Uterus (tissue), 4 donors: Measurements from ENCODE around the gene GPER1. TPM values are rescaled to one million over a fixed set of nuclear protein-coding genes. Genes with fewer than 3 reads are reported as not detected.
"Not testable (repeated sequence)": the region's sequence is repeated elsewhere in the genome, so short reads cannot be mapped to it uniquely, and the experiment has no call there.

ENCODE experiments used
- DNase-seq, 2 donors: peaks; one replicate each; pipeline ENCODE4 v3.0.0-alpha.2; 2019 to 2020
- H3K27ac ChIP-seq, 2 donors: fragments of 200-600 bp; sonication (generic); 1 replicate in 1 of 2; 2 replicates in 1 of 2; pipeline ENCODE4 v1.5.1; 2016 to 2018
- H3K27me3 ChIP-seq, 2 donors: fragments of 200-600 bp; sonication (generic); one replicate each; pipeline ENCODE4 v1.5.1; 2018 to 2019; ENCODE audit warnings: control low read depth in 1 of 2
- H3K36me3 ChIP-seq, 2 donors: fragments of 200-600 bp; sonication (generic); one replicate each; pipeline ENCODE4 v1.5.1; 2019; ENCODE audit warnings: control low read depth in 1 of 2
- H3K4me1 ChIP-seq, 2 donors: fragments of 200-600 bp; sonication (generic); one replicate each; pipeline ENCODE4 v1.5.1; 2018 to 2019; ENCODE audit warnings: control low read depth in 1 of 2
- H3K4me3 ChIP-seq, 2 donors: fragments of 200-600 bp; sonication (generic); 1 replicate in 1 of 2; 2 replicates in 1 of 2; pipeline ENCODE4 v1.5.1; 2018 to 2019; ENCODE audit warnings: mild to moderate bottlenecking in 1 of 2
- H3K9me3 ChIP-seq, 2 donors: fragments of 200-600 bp; sonication (generic); one replicate each; pipeline ENCODE4 v1.5.1; 2019; ENCODE audit warnings: control low read depth in 1 of 2
- CTCF ChIP-seq, 4 experiments: fragments of 200-600 bp in 2 of 4; fragments of 450-650 bp in 2 of 4; sonication (generic) in 2 of 4; IDR thresholded peaks; one replicate each; pipeline ENCODE4 v1.5.1; 2016 to 2019; ENCODE audit warnings: antibody characterized with exemption in 4 of 4, mild to moderate bottlenecking in 2 of 4, moderate library complexity in 1 of 4
- POLR2A ChIP-seq, 2 donors: fragments of 450-650 bp; IDR thresholded peaks; one replicate each; pipeline ENCODE4 v1.6.1; 2016; ENCODE audit warnings: antibody characterized with exemption in 2 of 2, mild to moderate bottlenecking in 1 of 2, moderate library complexity in 1 of 2
- intact Hi-C: fragments of 100-400 bp; cut with DNase I; formaldehyde crosslinking; loops from one replicate; pipeline ENCODE4 v1.15.1; 2023; ENCODE audit warnings: low total_unique reads
- total RNA-seq, 4 donors: library from RNA; depleted of rRNA in 3 of 4; stranded (reverse); fragments of >200 nt in 3 of 4; gene quantifications; one replicate each; pipeline versions ENCODE4 v1.1.0 to v1.2.4, GENCODE V29; 2014 to 2023
- donor health status: DM: yes; HTN: yes; CAD: no.

GPER1 gene
- total RNA-seq, 4 donors from 2014 or later, result 1.3 to 10.6 (median 5.0) TPM

GRCh38 chr7:1113548-1113885 lies 25.6 kb downstream of the GPER1 start:
- intact Hi-C loops, result no loop called here
- no peak for TF ChIP-seq CTCF (IDR thresholded peaks at IDR 0.05)
- no peak for TF ChIP-seq POLR2A (IDR thresholded peaks at IDR 0.05)
- no peak overlapping the region for H3K27ac ChIP-seq
- no peaks in the 10 kb centered on the region for H3K36me3 ChIP-seq
- DNase-seq, result no peak
- no peaks in the 10 kb centered on the region for H3K4me1 ChIP-seq
- H3K27me3 ChIP-seq, result no peaks in the 10 kb centered on the region
- H3K4me3 ChIP-seq, result no peak overlapping the region
- H3K9me3 ChIP-seq, result no peaks in the 10 kb centered on the region

GRCh38 chr7:1114088-1114487 lies 26.2 kb downstream of the GPER1 start:
- H3K4me1 ChIP-seq, result no peaks in the 10 kb centered on the region
- no peak overlapping the region for H3K27ac ChIP-seq
- intact Hi-C loops, result no loop called here
- no peak overlapping the region for H3K4me3 ChIP-seq
- no peaks in the 10 kb centered on the region for H3K9me3 ChIP-seq
- H3K36me3 ChIP-seq, result no peaks in the 10 kb centered on the region
- TF ChIP-seq CTCF (IDR thresholded peaks at IDR 0.05) (no peak), POLR2A (IDR thresholded peaks at IDR 0.05) (no peak)
- no peaks in the 10 kb centered on the region for H3K27me3 ChIP-seq
- DNase-seq, result no peak

- no peak overlapping the region for H3K4me3 ChIP-seq
- intact Hi-C loops, result no loop called here
- DNase-seq, result no peak
- H3K27ac ChIP-seq, result no peak overlapping the region
- no peaks in the 10 kb centered on the region for H3K4me1 ChIP-seq
- no peaks in the 10 kb centered on the region for H3K36me3 ChIP-seq
- no peaks in the 10 kb centered on the region for H3K27me3 ChIP-seq
- TF ChIP-seq CTCF (IDR thresholded peaks at IDR 0.05) (no peak), POLR2A (IDR thresholded peaks at IDR 0.05) (no peak)
- H3K9me3 ChIP-seq, result no peaks in the 10 kb centered on the region
These were observed 26.6 kb downstream of the GPER1 start for GRCh38 chr7:1114505-1114904.

GRCh38 chr7:1115171-1116045 lies 27.5 kb downstream of the GPER1 start:
- H3K36me3 ChIP-seq, H3K27ac ChIP-seq, H3K9me3 ChIP-seq, DNase-seq, H3K4me1 ChIP-seq, H3K4me3 ChIP-seq, intact Hi-C loops, H3K27me3 ChIP-seq: not testable (repeated sequence)

DNA sequence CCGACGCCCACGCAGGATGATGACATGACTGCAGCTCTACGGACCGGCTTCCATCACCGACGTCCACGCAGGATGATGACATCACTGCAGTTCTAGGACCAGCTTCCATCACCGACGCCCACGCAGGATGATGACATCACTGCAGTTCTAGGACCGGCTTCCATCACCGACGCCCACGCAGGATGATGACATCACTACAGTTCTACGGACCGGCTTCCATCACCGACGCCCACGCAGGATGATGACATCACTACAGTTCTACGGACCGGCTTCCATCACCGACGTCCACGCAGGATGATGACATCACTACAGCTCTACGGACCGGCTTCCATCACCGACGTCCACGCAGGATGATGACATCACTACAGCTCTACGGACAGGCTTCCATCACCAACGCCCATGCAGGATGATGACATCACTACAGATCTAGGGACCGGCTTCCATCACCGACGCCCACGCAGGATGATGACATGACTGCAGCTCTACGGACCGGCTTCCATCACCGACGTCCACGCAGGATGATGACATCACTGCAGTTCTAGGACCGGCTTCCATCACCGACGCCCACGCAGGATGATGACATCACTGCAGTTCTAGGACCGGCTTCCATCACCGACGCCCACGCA lies 28.6 kb downstream of the GPER1 start:
- DNase-seq, result not testable (repeated sequence)

DNA sequence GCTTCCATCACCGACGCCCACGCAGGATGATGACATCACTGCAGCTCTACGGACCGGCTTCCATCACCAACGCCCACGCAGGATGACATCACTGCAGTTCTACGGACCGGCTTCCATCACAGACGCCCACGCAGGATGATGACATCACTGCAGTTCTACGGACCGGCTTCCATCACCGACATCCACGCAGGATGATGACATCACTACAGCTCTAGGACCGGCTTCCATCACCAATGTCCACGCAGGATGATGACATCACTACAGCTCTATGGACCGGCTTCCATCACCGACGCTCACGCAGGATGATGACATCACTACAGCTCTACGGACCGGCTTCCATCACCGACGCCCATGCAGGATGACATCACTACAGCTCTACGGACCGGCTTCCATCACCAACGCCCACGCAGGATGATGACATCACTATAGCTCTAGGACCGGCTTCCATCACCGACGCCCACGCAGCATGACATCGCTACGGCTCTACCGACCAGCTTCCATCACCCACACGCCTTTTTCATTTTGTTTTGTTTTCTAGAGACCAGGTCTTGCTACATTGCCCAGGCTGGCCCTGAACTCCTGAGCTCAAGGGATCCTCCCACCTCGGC lies 29.5 kb downstream of the GPER1 start:
- Histone ChIP-seq H3K27ac (no peak overlapping the region), H3K27me3 (no peaks in the 10 kb centered on the region), H3K9me3 (no peaks in the 10 kb centered on the region), H3K36me3 (no peaks in the 10 kb centered on the region), H3K4me3 (no peak overlapping the region), H3K4me1 (no peaks in the 10 kb centered on the region)
- intact Hi-C loops, result no loop called here
- no peak for DNase-seq
- TF ChIP-seq CTCF (IDR thresholded peaks at IDR 0.05) (no peak), POLR2A (IDR thresholded peaks at IDR 0.05) (no peak)

More for the DNA sequence above, 28.6 kb downstream of the GPER1 start:
- intact Hi-C loops, H3K36me3 ChIP-seq, H3K27ac ChIP-seq, H3K4me3 ChIP-seq, H3K27me3 ChIP-seq, H3K9me3 ChIP-seq, H3K4me1 ChIP-seq: not testable (repeated sequence)
